A673 (cell line): ENCODE data around the gene ROMO1. TPM values are rescaled to one million over a fixed set of nuclear protein-coding genes. Genes with fewer than 3 reads are reported as not detected.

Experiments used
- BruUV-seq: library from RNA; stranded (reverse); fragments of 400-500 nt; replicated peaks from 2 replicates; lab custom pipeline; 2021; lab: Mats Ljungman, UMichigan
- CTCF ChIA-PET: fragments of 300-600 bp; sonication (Branson Sonifier 250); formaldehyde crosslinking; loops from one replicate; lab custom pipeline; 2022; ENCODE audit warnings: antibody characterized with exemption; lab: Charles Lee
- POLR2A ChIA-PET: fragments of 300-600 bp; sonication (Branson Sonifier 250); formaldehyde crosslinking; loops from one replicate; lab custom pipeline; 2022; ENCODE audit warnings: antibody characterized with exemption; ENCODE audit not compliant: low non-redundant PET; lab: Charles Lee
- DNase-seq: peaks from one replicate; pipeline ENCODE4 v3.0.0-alpha.2; 2015; ENCODE audit warnings: low spot score
- H3K27ac ChIP-seq: fragments of 200-600 bp; sonication (generic); 2 replicates; pipeline ENCODE4 v1.5.1; 2016; ENCODE audit warnings: mixed run types, low read depth, mild to moderate bottlenecking, mixed read lengths, antibody characterized with exemption, low read length; ENCODE audit not compliant: poor library complexity, severe bottlenecking
- H3K27me3 ChIP-seq: fragments of 200-600 bp; sonication (generic); replicated peaks from 2 replicates; pipeline ENCODE4 v1.6.1; 2017; ENCODE audit warnings: mixed run types, low read depth, mild to moderate bottlenecking, mixed read lengths, antibody characterized with exemption, low read length; ENCODE audit not compliant: insufficient read depth, poor library complexity
- H3K36me3 ChIP-seq: fragments of 200-600 bp; sonication (generic); 2 replicates; pipeline ENCODE4 v1.6.1; 2016; ENCODE audit warnings: mixed run types, mild to moderate bottlenecking, mixed read lengths, antibody characterized with exemption, low read length; ENCODE audit not compliant: insufficient read depth, poor library complexity, severe bottlenecking
- H3K4me1 ChIP-seq: fragments of 200-600 bp; sonication (generic); 2 replicates; pipeline ENCODE4 v1.6.1; 2017; ENCODE audit warnings: mixed run types, mild to moderate bottlenecking, mixed read lengths, antibody characterized with exemption, low read length; ENCODE audit not compliant: insufficient read depth, poor library complexity, severe bottlenecking
- H3K4me3 ChIP-seq: fragments of 200-600 bp; sonication (generic); 2 replicates; pipeline ENCODE4 v1.5.1; 2016; ENCODE audit warnings: low read depth, mixed run types, mild to moderate bottlenecking, mixed read lengths, low read length; ENCODE audit not compliant: poor library complexity, severe bottlenecking
- H3K9me3 ChIP-seq: fragments of 200-600 bp; sonication (generic); 2 replicates; pipeline ENCODE4 v1.6.1; 2016; ENCODE audit warnings: mixed run types, low read depth, mild to moderate bottlenecking, mixed read lengths, antibody characterized with exemption, low read length; ENCODE audit not compliant: poor library complexity, severe bottlenecking
- EZH2 ChIP-seq: fragments of 200-600 bp; sonication (generic); IDR thresholded peaks from 2 replicates; pipeline ENCODE4 v1.6.1; 2017; ENCODE audit warnings: borderline replicate concordance, low read depth, mild to moderate bottlenecking, mixed read lengths, antibody characterized with exemption, low read length; ENCODE audit not compliant: poor library complexity, severe bottlenecking
- intact Hi-C: fragments of 100-400 bp; cut with micrococcal nuclease; formaldehyde crosslinking; loops from one replicate; pipeline ENCODE4 v1.10.0; 2022; ENCODE audit not compliant: unreplicated experiment
- total RNA-seq: library from RNA; stranded (reverse); gene quantifications from 2 replicates; pipeline ENCODE4 v1.2.3, GENCODE V29; 2021
- TF ChIP-seq, protein P1 (sequence below): fragments of 300-800, 200-600 bp; sonication (generic); conservative IDR thresholded peaks from 2 replicates; pipeline ENCODE4 v1.5.1; 2017; ENCODE audit warnings: low read depth, mild to moderate bottlenecking, antibody characterized with exemption, low read length, moderate library complexity, mixed read lengths

ROMO1 gene
- total RNA-seq, 1 experiment from 2014 or later = 134 TPM

- Histone ChIP-seq H3K9me3 (no peaks in the 10 kb centered on the region), H3K27me3 (no peaks in the 10 kb centered on the region), H3K4me3 (no peak overlapping the region), H3K36me3 (peaks cover 100% of the 10 kb centered on the region), H3K4me1 (no peaks in the 10 kb centered on the region), H3K27ac (no peak overlapping the region)
- ChIA-PET POLR2A (no interaction called here), CTCF (no interaction called here)
- no peak for TF ChIP-seq EZH2
- TF ChIP-seq, protein P1, sequence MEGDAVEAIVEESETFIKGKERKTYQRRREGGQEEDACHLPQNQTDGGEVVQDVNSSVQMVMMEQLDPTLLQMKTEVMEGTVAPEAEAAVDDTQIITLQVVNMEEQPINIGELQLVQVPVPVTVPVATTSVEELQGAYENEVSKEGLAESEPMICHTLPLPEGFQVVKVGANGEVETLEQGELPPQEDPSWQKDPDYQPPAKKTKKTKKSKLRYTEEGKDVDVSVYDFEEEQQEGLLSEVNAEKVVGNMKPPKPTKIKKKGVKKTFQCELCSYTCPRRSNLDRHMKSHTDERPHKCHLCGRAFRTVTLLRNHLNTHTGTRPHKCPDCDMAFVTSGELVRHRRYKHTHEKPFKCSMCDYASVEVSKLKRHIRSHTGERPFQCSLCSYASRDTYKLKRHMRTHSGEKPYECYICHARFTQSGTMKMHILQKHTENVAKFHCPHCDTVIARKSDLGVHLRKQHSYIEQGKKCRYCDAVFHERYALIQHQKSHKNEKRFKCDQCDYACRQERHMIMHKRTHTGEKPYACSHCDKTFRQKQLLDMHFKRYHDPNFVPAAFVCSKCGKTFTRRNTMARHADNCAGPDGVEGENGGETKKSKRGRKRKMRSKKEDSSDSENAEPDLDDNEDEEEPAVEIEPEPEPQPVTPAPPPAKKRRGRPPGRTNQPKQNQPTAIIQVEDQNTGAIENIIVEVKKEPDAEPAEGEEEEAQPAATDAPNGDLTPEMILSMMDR = no peak
- intact Hi-C loops = no loop called here
- no peak for DNase-seq
- BruUV-seq = no TSS peak
Observed at GRCh38 chr20:35724321-35725230, 25.4 kb downstream of the ROMO1 start.

- ChIA-PET CTCF (interaction anchor here (0.6 kb wide), 1 partner anchor 264 kb away, joined by 3 read pairs; no protein-coding TSS in a partner anchor), POLR2A (interaction anchor here (0.6 to 0.8 kb wide), 2 partner anchors 8 to 15 kb away, joined by 3 read pairs; partner anchors contain the start of gene RBM39)
- H3K4me1 ChIP-seq = peaks cover 15% of the 10 kb centered on the region
- no peak for TF ChIP-seq EZH2
- TF ChIP-seq, protein P1 = no peak
- H3K27me3 ChIP-seq = no peaks in the 10 kb centered on the region
- DNase-seq = no peak
- H3K36me3 ChIP-seq = peaks cover 100% of the 10 kb centered on the region
- no TSS peak for BruUV-seq
- no peaks in the 10 kb centered on the region for H3K9me3 ChIP-seq
- H3K27ac ChIP-seq = no peak overlapping the region
- H3K4me3 ChIP-seq = no peak overlapping the region
- intact Hi-C loops = no loop called here
Observed at GRCh38 chr20:35726842-35727711, 27.9 kb downstream of the ROMO1 start.

GRCh38 chr20:35729283-35729807 is 30.1 kb downstream of the ROMO1 start:
- TF ChIP-seq, protein P1 = no peak
- TF ChIP-seq EZH2 = no peak
- intact Hi-C loops = no loop called here
- H3K9me3 ChIP-seq = no peaks in the 10 kb centered on the region
- no peak overlapping the region for H3K27ac ChIP-seq
- DNase-seq = no peak
- ChIA-PET CTCF (no interaction called here), POLR2A (interaction anchor here (0.6 kb wide), 1 partner anchor 84 kb away, joined by 3 read pairs; no protein-coding TSS in a partner anchor)
- peaks cover 100% of the 10 kb centered on the region for H3K36me3 ChIP-seq
- H3K27me3 ChIP-seq = no peaks in the 10 kb centered on the region
- BruUV-seq = no TSS peak
- no peak overlapping the region for H3K4me3 ChIP-seq
- H3K4me1 ChIP-seq = peaks cover 19% of the 10 kb centered on the region
